C4-2B (cell line): ENCODE results near the gene CMTM2.

ENCODE experiments used
- ZFX ChIP-seq: fragments of 450-650 bp; IDR thresholded peaks from 2 replicates; pipeline ENCODE4 v1.6.1; 2017
- TF ChIP-seq, protein P1 (sequence below): fragments of 450-650 bp; conservative IDR thresholded peaks from 2 replicates; pipeline ENCODE4 v1.5.1; 2017; ENCODE audit warnings: mild to moderate bottlenecking

DNA sequence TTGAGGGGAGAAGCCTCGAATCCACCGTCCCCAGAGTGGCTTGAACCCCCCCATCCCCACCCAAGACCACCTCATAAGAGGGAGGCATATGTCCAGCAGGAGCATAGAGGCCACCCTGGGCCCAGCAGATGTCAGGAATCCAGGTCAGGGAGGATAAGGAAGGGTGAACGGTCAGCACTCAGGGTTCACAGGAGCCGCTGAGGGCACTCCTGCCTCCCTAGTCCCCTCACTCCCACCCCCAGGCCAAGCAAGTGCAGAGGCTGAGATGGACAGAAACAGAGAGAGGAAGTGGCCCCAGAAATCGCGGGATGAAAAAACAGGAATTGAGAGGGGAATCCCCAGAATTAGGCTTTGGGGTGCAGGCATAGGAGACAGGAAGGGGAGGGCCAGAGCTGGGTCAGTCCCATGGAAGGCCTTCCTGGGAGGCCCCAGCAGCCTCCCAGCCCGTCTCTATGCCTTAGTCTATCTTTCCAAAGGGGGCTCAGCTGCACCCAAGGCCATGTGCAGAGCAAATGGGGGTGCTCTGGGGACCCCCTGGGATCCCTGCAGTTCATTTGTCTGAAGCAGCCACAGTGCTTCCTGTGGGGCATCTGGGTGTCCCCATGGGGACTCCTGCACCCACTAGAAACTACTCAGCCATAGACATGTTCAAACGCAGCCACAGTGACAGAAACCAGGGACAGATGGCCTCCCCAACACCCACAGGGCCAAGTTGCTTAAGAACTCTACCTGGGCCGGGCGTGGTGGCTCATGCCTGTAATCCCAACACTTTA, 26.9 kb downstream of the CMTM2 start:
- TF ChIP-seq, protein P1, sequence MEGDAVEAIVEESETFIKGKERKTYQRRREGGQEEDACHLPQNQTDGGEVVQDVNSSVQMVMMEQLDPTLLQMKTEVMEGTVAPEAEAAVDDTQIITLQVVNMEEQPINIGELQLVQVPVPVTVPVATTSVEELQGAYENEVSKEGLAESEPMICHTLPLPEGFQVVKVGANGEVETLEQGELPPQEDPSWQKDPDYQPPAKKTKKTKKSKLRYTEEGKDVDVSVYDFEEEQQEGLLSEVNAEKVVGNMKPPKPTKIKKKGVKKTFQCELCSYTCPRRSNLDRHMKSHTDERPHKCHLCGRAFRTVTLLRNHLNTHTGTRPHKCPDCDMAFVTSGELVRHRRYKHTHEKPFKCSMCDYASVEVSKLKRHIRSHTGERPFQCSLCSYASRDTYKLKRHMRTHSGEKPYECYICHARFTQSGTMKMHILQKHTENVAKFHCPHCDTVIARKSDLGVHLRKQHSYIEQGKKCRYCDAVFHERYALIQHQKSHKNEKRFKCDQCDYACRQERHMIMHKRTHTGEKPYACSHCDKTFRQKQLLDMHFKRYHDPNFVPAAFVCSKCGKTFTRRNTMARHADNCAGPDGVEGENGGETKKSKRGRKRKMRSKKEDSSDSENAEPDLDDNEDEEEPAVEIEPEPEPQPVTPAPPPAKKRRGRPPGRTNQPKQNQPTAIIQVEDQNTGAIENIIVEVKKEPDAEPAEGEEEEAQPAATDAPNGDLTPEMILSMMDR: no peak
- no peak for TF ChIP-seq ZFX
